ENCODE data around the gene TCF12.

Gene TCF12

DNA sequence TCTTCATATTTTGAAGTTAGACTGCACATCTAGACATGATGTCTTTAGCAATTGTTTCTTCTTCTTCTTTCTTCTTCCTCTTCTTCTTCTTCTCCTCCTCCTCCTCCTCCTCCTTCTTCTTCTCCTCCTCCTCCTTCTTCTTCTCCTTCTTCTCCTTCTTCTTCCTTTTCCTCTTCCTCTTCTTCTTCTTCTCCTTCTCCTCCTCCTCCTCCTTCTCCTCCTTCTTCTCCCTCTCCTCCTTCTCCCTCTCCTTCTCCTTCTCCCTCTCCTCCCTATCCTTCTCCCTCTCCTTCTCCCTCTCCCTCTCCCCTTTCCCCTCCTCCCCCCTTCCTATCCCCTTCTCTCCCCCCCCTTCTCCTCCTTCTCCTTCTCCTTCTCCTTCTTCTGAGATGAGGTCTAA lies 21.9 kb downstream of the TCF12 start:
- TF ChIP-seq CTCF (IDR thresholded peaks at IDR 0.05) = no peak

DNA sequence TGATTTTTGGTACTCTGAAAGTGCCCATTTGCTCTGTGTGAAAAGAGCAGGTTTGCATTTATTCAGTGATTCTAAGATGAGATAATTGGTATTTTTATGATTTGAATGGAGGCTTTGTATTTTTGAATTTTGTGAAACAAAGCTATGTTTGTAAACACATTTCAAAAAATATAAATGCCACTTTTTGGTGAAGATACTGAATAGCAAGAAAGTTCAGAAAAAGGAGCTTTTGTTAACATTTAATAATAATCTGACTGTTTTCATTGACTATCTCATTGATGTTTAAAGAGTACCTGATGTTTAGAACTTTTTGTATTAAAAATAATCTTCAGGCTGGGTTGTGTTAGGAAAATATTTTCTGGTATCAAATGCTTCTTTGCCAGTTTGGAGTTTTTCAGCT lies 23.7 kb downstream of the TCF12 start:
- TF ChIP-seq CTCF (IDR thresholded peaks at IDR 0.05) = no peak

GRCh38 chr15:56943403-56943802 lies 25.0 kb downstream of the TCF12 start:
- no peak for TF ChIP-seq CTCF (IDR thresholded peaks at IDR 0.05)

DNA sequence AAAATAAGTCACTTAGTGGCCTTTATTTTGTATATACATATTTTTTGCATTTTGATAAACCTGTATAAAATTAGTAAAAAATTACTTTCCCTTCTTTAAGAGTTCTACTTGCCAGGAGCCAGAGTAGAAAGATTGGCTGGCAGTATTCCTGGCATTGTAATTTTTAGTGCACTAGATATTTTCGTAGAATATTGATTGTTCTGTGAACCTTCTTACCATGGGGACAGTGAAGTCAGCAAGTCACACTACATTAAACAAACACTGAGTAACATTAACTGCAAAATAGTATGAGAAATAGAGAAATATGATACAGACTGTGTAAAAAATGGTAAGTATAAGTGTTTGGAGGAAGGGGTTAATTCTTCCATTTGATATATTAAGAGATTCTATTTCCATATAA lies 26.0 kb downstream of the TCF12 start:
- TF ChIP-seq CTCF (IDR thresholded peaks at IDR 0.05) = no peak

DNA sequence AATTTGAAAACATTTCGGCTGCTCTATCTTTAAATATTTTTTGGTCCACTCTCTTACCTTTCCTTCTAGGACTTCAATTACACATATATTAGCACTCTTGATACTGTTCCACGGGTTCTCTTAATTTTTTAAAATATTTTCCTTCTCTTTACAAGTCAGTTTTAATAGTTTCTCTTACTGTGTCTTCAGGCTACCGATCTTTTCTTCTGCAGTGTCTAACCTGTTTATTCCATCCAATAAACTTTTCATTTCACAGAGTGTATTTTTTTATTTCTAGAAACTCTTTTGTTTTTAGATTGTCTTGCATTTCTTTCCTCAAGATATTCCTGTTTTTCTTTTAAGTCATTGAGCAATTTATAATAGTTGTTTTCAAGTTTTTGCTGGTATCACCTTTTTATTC lies 27.7 kb downstream of the TCF12 start:
- TF ChIP-seq CTCF (IDR thresholded peaks at IDR 0.05) = no peak

DNA sequence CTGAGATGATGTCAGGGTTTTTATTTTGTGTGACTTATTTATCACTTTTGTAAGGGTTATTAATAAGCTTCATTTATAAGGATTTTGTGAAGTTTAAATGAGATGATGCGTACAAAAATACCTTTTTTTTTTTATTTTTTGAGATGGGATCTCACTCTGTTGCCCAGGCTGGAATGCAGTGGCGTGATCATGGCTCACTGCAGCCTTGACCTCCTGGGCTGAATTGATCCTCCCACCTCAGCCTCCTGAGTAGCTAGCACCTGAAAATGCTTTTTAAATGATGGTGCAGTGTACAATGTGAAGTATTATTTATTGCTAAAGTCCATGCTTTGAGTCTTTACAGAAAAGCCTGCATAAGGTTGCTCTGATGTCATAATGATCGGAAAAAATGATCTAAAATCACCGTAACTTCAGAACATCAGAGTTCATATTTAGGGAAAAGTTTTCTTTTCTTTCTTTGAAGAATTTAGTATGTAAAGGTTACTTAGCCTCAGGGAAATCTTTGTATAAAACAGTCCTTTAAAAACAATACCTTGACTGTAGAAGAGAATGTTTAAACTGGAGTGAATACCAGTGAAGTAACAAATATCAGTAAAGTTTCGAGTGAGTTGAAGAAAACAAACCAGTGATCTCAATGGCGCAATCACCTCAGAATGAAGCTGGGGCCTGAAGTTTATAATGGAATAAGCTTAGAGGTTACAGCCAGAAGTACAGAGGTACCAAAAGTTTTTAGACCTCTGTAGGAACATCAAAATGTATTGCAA lies 29.7 kb downstream of the TCF12 start:
- TF ChIP-seq CTCF (IDR thresholded peaks at IDR 0.05) = no peak

DNA sequence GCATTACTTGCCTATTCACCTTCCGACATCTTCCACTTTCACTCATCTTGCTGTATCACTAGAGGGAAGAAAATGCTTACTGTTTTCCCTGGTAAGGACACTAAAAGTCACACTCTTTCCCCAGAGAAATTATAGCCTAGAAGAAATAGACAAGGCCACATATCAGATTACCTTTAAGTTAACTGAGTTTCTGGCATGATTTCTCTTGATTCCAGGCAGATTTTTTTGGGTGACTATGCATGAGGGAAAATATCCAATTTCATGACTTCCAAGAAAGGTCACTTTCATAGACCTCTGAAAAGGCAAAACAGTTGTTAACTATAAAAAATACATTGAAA lies 30.3 kb downstream of the TCF12 start:
- no peak for TF ChIP-seq CTCF (IDR thresholded peaks at IDR 0.05)

GRCh38 chr15:56950979-56951378 lies 32.5 kb downstream of the TCF12 start:
- TF ChIP-seq CTCF (IDR thresholded peaks at IDR 0.05) = no peak

Measured in LNCAP (cell line).